Astrocyte of the cerebellum (primary cell): Measurements from ENCODE around the gene TTBK2.

Experiments
- DNase-seq: peaks from one replicate; pipeline ENCODE4 v3.0.0-alpha.2; 2011; ENCODE audit warnings: low read depth
- H3K4me3 ChIP-seq: 2 replicates; pipeline ENCODE4 v1.5.1; 2011; ENCODE audit warnings: mild to moderate bottlenecking, low read depth, low read length, moderate library complexity
- CTCF ChIP-seq: IDR thresholded peaks from 2 replicates; pipeline ENCODE4 v1.5.1; 2012; ENCODE audit warnings: low read length, low read depth, moderate library complexity, mild to moderate bottlenecking; ENCODE audit errors: missing control alignments
- in situ Hi-C: cut with HindIII; loops from 2 replicates; pipeline ENCODE4 v1.10.0; 2017; ENCODE audit warnings: low sequenced_read_pairs

The TTBK2 gene

GRCh38 chr15:42808913-42809312, 111.7 kb downstream of the TTBK2 start:
- in situ Hi-C loops, result loop anchor here (25.0 kb wide), 1 partner anchor 103 kb away; the partner anchor contains the start of gene TTBK2
- H3K4me3 ChIP-seq, result no peak overlapping the region
- TF ChIP-seq CTCF, result no peak
- no peak for DNase-seq

GRCh38 chr15:42805266-42805665, 115.3 kb downstream of the TTBK2 start:
- DNase-seq, result no peak
- H3K4me3 ChIP-seq, result no peak overlapping the region
- in situ Hi-C loops, result loop anchor here (25.0 kb wide), 1 partner anchor 107 kb away; the partner anchor contains the start of gene TTBK2
- no peak for TF ChIP-seq CTCF

DNA sequence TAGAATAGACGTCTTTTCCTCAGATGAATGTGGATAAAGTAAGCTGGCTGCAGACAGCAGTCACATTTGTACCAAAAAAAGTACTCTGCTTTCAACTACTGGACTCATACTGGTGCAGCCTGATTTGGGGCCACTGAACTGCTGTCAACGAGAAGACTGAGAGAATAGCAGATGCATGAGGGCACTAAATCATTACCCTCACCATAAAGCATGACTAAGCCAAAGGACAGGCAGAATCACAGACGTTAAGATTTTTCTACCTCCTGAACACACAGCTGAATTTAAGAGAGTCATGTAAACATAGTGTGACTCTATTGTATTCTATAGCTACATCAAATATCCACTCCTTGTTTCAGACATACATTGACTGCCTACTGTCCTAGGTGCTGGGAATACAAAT, 115.8 kb downstream of the TTBK2 start:
- in situ Hi-C loops, result loop anchor here (25.0 kb wide), 1 partner anchor 108 kb away; the partner anchor contains the start of gene TTBK2
- no peak overlapping the region for H3K4me3 ChIP-seq
- no peak for TF ChIP-seq CTCF
- DNase-seq, result no peak

DNA sequence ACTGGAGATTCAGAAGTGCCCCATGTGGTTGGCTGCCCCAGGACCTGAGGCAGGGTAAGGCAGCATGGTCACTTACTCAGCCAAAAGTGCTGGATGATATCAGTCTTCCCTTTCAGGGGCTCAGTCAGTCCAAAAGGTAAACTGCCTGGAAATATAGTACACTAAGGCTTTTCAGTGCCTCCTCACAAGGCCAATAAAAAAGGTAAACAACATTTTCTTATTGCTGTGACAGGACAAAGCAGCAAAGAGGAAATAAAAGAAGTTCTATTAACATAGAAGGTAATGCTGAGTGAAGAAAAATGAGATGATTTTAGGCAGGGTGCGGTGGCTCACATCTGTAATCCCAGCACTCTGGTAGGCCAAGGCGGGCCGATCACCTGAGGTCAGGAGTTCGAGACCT, 117.1 kb downstream of the TTBK2 start:
- in situ Hi-C loops, result loop anchor here (25.0 kb wide), 1 partner anchor 109 kb away; the partner anchor contains the start of gene TTBK2
- TF ChIP-seq CTCF, result no peak
- no peak overlapping the region for H3K4me3 ChIP-seq
- no peak for DNase-seq

DNA sequence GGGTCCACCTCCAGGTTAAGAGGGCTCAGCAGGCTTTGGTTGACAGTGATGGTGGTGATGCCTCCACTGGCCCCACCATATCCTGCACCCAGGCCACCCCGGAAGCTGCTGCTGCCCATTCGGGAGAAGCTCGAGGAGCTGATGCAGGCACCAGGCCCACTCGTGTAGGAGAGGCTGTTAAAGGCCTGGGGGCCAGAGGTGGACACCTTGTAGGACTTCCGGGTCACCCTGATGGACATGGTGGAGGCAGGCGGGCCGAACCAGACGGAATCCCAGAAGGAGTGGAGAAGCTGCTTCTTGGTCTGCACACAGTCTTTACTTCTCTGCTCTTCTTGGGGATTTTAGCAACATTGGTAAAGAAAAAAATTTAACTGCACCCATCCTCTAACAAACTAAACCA, 118.4 kb downstream of the TTBK2 start:
- no peak for DNase-seq
- in situ Hi-C loops, result loop anchor here (25.0 kb wide), 1 partner anchor 110 kb away; the partner anchor contains the start of gene TTBK2
- TF ChIP-seq CTCF, result no peak
- no peak overlapping the region for H3K4me3 ChIP-seq

DNA sequence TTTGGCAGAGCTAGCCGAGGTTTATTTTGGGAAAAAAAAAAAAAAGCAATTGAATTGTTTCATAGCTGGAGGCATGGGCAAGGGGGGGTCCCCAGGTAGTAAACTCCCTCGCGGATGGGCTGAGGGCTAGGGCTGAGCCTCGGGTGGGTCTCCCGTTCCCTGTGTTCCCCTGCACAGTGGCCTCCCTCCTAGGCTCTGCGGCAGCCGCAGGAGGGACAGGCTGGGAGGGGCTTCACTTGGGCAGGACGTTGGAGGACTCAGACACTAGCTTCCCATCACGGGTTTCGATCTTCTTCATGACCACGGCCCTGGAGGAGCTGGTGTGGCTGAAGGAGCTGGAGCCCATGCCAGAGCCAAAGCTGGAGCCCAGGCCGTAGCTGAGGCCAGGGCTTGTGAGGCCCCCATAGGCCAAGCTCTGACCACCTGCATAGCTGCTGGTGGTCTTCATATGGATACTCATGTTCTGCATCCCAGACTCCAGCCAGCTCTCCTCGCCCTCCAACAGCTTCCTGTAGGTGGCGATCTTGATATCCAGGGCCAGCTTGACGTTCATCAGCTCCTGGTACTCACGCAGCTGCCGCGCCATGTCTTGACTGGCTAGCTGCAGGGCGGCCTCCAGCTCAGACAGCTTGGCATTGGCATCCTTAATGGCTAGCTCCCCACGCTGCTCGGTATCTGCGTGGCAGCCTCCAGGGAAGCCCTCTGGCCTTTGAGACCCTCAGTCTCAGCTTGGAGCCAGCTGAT, 119.7 kb downstream of the TTBK2 start:
- DNase-seq, result no peak
- in situ Hi-C loops, result loop anchor here (25.0 kb wide), 1 partner anchor 111 kb away; the partner anchor contains the start of gene TTBK2
- no peak for TF ChIP-seq CTCF
- H3K4me3 ChIP-seq, result no peak overlapping the region
